ENCODE data around the gene EIF4G1.

GRCh38 chr3:184322731-184323487 lies 8.5 kb downstream of the EIF4G1 start:
- TF ChIP-seq EP300 (IDR thresholded peaks at IDR 0.05) (no peak), CTCF (IDR thresholded peaks at IDR 0.05) (no peak), POLR2A (IDR thresholded peaks at IDR 0.05) (no peak)

Measured in gastroesophageal sphincter (tissue), 3 donors.